Ovary (tissue), 3 donors: Measurements from ENCODE around the gene CASP9.

Source experiments
- CTCF ChIP-seq, 3 donors: fragments of 450-650 bp in 2 of 3; fragments of 200-600 bp in 1 of 3; IDR thresholded peaks; one replicate each; pipeline versions ENCODE4 v1.5.1 to v1.8.0; 2016 to 2022; ENCODE audit warnings: antibody characterized with exemption in 3 of 3, mild to moderate bottlenecking in 1 of 3
- POLR2A ChIP-seq: fragments of 450-650 bp; IDR thresholded peaks from one replicate; pipeline ENCODE4 v1.6.1; 2017; ENCODE audit warnings: antibody characterized with exemption, mild to moderate bottlenecking, moderate library complexity
- donor health status: DM: no; HTN: no; CAD: no.

GRCh38 chr1:15488371-15488770, 35.6 kb downstream of the CASP9 start:
- TF ChIP-seq CTCF (IDR thresholded peaks at IDR 0.05) (no peak), POLR2A (no peak)
